Measurements from ENCODE around the gene DNPH1.

The DNPH1 gene

GRCh38 chr6:43175676-43176422, 53.4 kb downstream of the DNPH1 start:
- Mint-ChIP-seq H3K36me3 (peaks cover 82% of the 10 kb centered on the region), H3K27ac (peak overlapping the region; percentile 93), H3K9me3 (no peaks in the 10 kb centered on the region), H3K4me3 (peak overlapping the region; percentile 89), H3K4me1 (peaks cover 48% of the 10 kb centered on the region)
- DNase-seq (ENCODE audit: low spot score in 2 of 2) (no peak), ATAC-seq (no peak)
